GM12878 (cell line): ENCODE measurements around the gene FAM193B. TPM values are rescaled to one million over a fixed set of nuclear protein-coding genes. Genes with fewer than 3 reads are reported as not detected.

ENCODE experiments used
- ATAC-seq: fragments of 200-7000 bp; cut with Tn5 transposase; 3 replicates; pipeline ENCODE4 v1.9.1; 2020; ENCODE audit warnings: mild to moderate bottlenecking, moderate library complexity
- BruUV-seq: library from RNA; stranded (reverse); fragments of 400-500 nt; replicated peaks from 2 replicates; lab custom pipeline; 2021; lab: Mats Ljungman, UMichigan
- CTCF ChIA-PET: fragments of 300-600 bp; sonication (Branson Sonifier 250); formaldehyde crosslinking; extraction: SDS; loops from one replicate; lab custom pipeline; 2021; ENCODE audit warnings: inconsistent platforms; lab: Yijun Ruan, JAX
- POLR2A ChIA-PET: fragments of 350-600 bp; formaldehyde crosslinking; extraction: SDS; loops from one replicate; lab custom pipeline; 2021; ENCODE audit warnings: inconsistent platforms; lab: Charles Lee
- RAD21 ChIA-PET: fragments of 300-600 bp; sonication (Branson Sonifier 250); formaldehyde crosslinking; loops from one replicate; lab custom pipeline; 2023; ENCODE audit warnings: antibody characterized with exemption; ENCODE audit not compliant: unreplicated experiment; lab: Charles Lee
- SMC1A ChIA-PET: fragments of 300-600 bp; sonication (Branson Sonifier 250); formaldehyde crosslinking; loops from one replicate; lab custom pipeline; 2023; ENCODE audit not compliant: unreplicated experiment, uncharacterized antibody; lab: Charles Lee
- DNase-seq: peaks from one replicate; pipeline ENCODE4 v3.0.0-alpha.2; 2011; ENCODE audit warnings: low read depth, low spot score
- FAIRE-seq: peaks from 3 replicates; lab custom pipeline; 2011; peaks lifted over from hg19 to GRCh38; lab: Jason Lieb, UNC
- H2AFZ ChIP-seq: 2 replicates; pipeline ENCODE4 v1.6.0; 2011; ENCODE audit warnings: low read depth, low read length, control low read depth; ENCODE audit not compliant: control insufficient read depth
- H3K27ac ChIP-seq: 2 replicates; pipeline ENCODE4 v1.5.1; 2011; ENCODE audit warnings: control low read depth; ENCODE audit not compliant: control insufficient read depth, insufficient read depth
- H3K27me3 ChIP-seq, 2 experiments: replicated peaks in 1 of 2; 2 replicates each; pipeline versions ENCODE4 v1.6.0 to v1.6.1; 2011; ENCODE audit warnings: low read length in 1 of 2; ENCODE audit not compliant: control insufficient read depth in 2 of 2, insufficient read depth in 2 of 2
- H3K36me3 ChIP-seq, 2 experiments: 2 replicates each; pipeline ENCODE4 v1.5.1; 2011; ENCODE audit warnings: low read length in 1 of 2; ENCODE audit not compliant: control insufficient read depth in 2 of 2, insufficient read depth in 2 of 2
- H3K4me1 ChIP-seq: 2 replicates; pipeline ENCODE4 v1.6.1; 2011; ENCODE audit warnings: mild to moderate bottlenecking, low read length, moderate library complexity, mixed read lengths; ENCODE audit not compliant: control insufficient read depth, insufficient read depth
- H3K4me2 ChIP-seq: 2 replicates; pipeline ENCODE4 v1.6.0; 2011; ENCODE audit warnings: control low read depth; ENCODE audit not compliant: control insufficient read depth, insufficient read depth
- H3K4me3 ChIP-seq: fragments of 200-600 bp; sonication (generic); 2 replicates; pipeline ENCODE4 v1.5.1; 2016
- H3K79me2 ChIP-seq: 2 replicates; pipeline ENCODE4 v1.6.0; 2011; ENCODE audit warnings: low read length; ENCODE audit not compliant: control insufficient read depth, insufficient read depth
- H3K9ac ChIP-seq: 2 replicates; pipeline ENCODE4 v1.8.0; 2011; ENCODE audit warnings: low read length, control low read depth, mixed read lengths; ENCODE audit not compliant: control insufficient read depth, insufficient read depth
- H3K9me3 ChIP-seq: replicated peaks from 3 replicates; pipeline ENCODE4 v1.5.1; 2011; ENCODE audit warnings: mild to moderate bottlenecking, low read length; ENCODE audit not compliant: control insufficient read depth, insufficient read depth
- H4K20me1 ChIP-seq: 2 replicates; pipeline ENCODE4 v1.6.0; 2011; ENCODE audit not compliant: control insufficient read depth, insufficient read depth
- BCL11A ChIP-seq: IDR thresholded peaks from 2 replicates; pipeline ENCODE4 v1.6.1; 2011; ENCODE audit warnings: low read depth, low read length
- CBFB ChIP-seq: IDR thresholded peaks from 2 replicates; pipeline ENCODE4 v1.6.1; 2016; ENCODE audit warnings: antibody characterized with exemption, low read depth
- DPF2 ChIP-seq: fragments of 450-650 bp; IDR thresholded peaks from 2 replicates; pipeline ENCODE4 v1.6.1; 2017; ENCODE audit warnings: mild to moderate bottlenecking
- HDGF ChIP-seq: fragments of 450-650 bp; IDR thresholded peaks from 2 replicates; pipeline ENCODE4 v1.6.1; 2016; ENCODE audit warnings: antibody characterized with exemption
- IKZF2 ChIP-seq, 2 experiments: fragments of 450-650 bp; IDR thresholded peaks; 2 replicates each; pipeline ENCODE4 v1.6.1; 2017; ENCODE audit warnings: mild to moderate bottlenecking in 2 of 2, moderate library complexity in 2 of 2
- MYC ChIP-seq: IDR thresholded peaks from 2 replicates; pipeline ENCODE4 v1.6.1; 2011; ENCODE audit warnings: mild to moderate bottlenecking, low read length, moderate library complexity, inconsistent platforms; ENCODE audit not compliant: insufficient read depth, insufficient replicate concordance, insufficient read length, severe bottlenecking
- PAX8 ChIP-seq: fragments of 450-650 bp; IDR thresholded peaks from 2 replicates; pipeline ENCODE4 v1.6.1; 2017; ENCODE audit warnings: mild to moderate bottlenecking, moderate library complexity
- PBX3 ChIP-seq: IDR thresholded peaks from 2 replicates; pipeline ENCODE4 v1.6.1; 2011; ENCODE audit warnings: mild to moderate bottlenecking, low read depth, low read length, moderate library complexity; ENCODE audit not compliant: insufficient replicate concordance
- PML ChIP-seq: IDR thresholded peaks from 2 replicates; pipeline ENCODE4 v1.6.1; 2012; ENCODE audit warnings: low read length, inconsistent platforms
- POU2F2 ChIP-seq: IDR thresholded peaks from 3 replicates; pipeline ENCODE4 v1.6.1; 2011; ENCODE audit warnings: low read depth, mild to moderate bottlenecking, low read length, borderline replicate concordance
- RAD21 ChIP-seq: IDR thresholded peaks from 2 replicates; pipeline ENCODE4 v1.6.1; 2011; ENCODE audit warnings: mild to moderate bottlenecking, low read depth, low read length, moderate library complexity; ENCODE audit not compliant: insufficient read depth
- SMAD1 ChIP-seq: fragments of 450-650 bp; IDR thresholded peaks from 2 replicates; pipeline ENCODE4 v1.6.1; 2018; ENCODE audit warnings: mild to moderate bottlenecking, low read depth; ENCODE audit not compliant: partially characterized antibody
- SMARCA5 ChIP-seq: fragments of 450-650 bp; IDR thresholded peaks from 2 replicates; pipeline ENCODE4 v1.6.1; 2017; ENCODE audit warnings: mild to moderate bottlenecking
- SMC3 ChIP-seq: IDR thresholded peaks from 2 replicates; pipeline ENCODE4 v1.6.1; 2011; ENCODE audit warnings: low read length, improper control_type of control experiment, borderline replicate concordance
- TCF3 ChIP-seq: IDR thresholded peaks from 2 replicates; pipeline ENCODE4 v1.6.1; 2012; ENCODE audit warnings: low read depth, mild to moderate bottlenecking, low read length, borderline replicate concordance; ENCODE audit not compliant: insufficient read depth
- ZSCAN29 ChIP-seq: fragments of 450-650 bp; IDR thresholded peaks from 2 replicates; pipeline ENCODE4 v1.6.1; 2017; ENCODE audit warnings: mild to moderate bottlenecking, moderate library complexity
- WGBS: methylation state at CpG from one replicate; pipeline ENCODE4 v1.1.6; 2016; ENCODE audit warnings: low lambda C conversion rate; ENCODE audit not compliant: insufficient replicate concordance, insufficient coverage; ENCODE audit errors: missing lambda C conversion rate; 5-methylcytosine and 5-hydroxymethylcytosine counted together
- in situ Hi-C: fragments of 300-500 bp; cut with MboI; formaldehyde crosslinking; loops from 9 replicates; pipeline ENCODE4 v1.14.3; 2018; ENCODE audit warnings: mixed read lengths
- intact Hi-C: fragments of 100-400 bp; cut with micrococcal nuclease; formaldehyde crosslinking; loops from one replicate; pipeline ENCODE4 v1.14.2; 2022; ENCODE audit not compliant: unreplicated experiment
- polyA plus RNA-seq, 11 experiments: library from polyadenylated mRNA; depleted of rRNA in 4 of 11; unstranded in 6 of 11; stranded (reverse) in 5 of 11; fragments of >200 nt; fragmentation: Nextera tagmentation in 4 of 11; fragmentation: Illumina TruSeq in 1 of 11; extraction: Ambion mirVana in 4 of 11; extraction: Trizol in 1 of 11; gene quantifications; 1 replicate in 1 of 11; 2 replicates in 10 of 11; pipeline versions ENCODE4 v1.2.1 to v1.2.3, GENCODE V29; 2011 to 2016; ENCODE audit warnings: inconsistent platforms in 2 of 11, missing spikeins in 2 of 11, low read depth in 1 of 11
- total RNA-seq, 4 experiments: library from RNA; depleted of rRNA in 3 of 4; stranded (reverse); fragments of >200 nt in 3 of 4; fragmentation: Illumina TruSeq in 1 of 4; extraction: Trizol in 1 of 4; gene quantifications; 2 replicates each; pipeline versions ENCODE4 v1.2.1 to v1.2.3, GENCODE V29; 2013 to 2021
- TF ChIP-seq, protein P1 (sequence below): fragments of 450-650 bp; IDR thresholded peaks from 2 replicates; pipeline ENCODE4 v1.6.1; 2016; ENCODE audit warnings: mild to moderate bottlenecking
- TF ChIP-seq, protein P2 (sequence below): IDR thresholded peaks from 2 replicates; pipeline ENCODE4 v1.6.1; 2011; ENCODE audit warnings: low read depth, mild to moderate bottlenecking, low read length, moderate library complexity, borderline replicate concordance; ENCODE audit errors: extremely low read depth

The FAM193B gene
- total and polyA plus RNA-seq, 10 of the 15 experiments (the other 5 are each of a cell fraction or from before 2014, with no cell fraction given), result 3.3 to 47.0 (median 25.1) TPM

- H3K4me2 ChIP-seq, result peak overlapping the region; percentile 76
- SMC1A ChIA-PET, result no interaction called here
- in situ Hi-C loops, result no loop called here
- FAIRE-seq, result no peak
- TF ChIP-seq, protein P1, sequence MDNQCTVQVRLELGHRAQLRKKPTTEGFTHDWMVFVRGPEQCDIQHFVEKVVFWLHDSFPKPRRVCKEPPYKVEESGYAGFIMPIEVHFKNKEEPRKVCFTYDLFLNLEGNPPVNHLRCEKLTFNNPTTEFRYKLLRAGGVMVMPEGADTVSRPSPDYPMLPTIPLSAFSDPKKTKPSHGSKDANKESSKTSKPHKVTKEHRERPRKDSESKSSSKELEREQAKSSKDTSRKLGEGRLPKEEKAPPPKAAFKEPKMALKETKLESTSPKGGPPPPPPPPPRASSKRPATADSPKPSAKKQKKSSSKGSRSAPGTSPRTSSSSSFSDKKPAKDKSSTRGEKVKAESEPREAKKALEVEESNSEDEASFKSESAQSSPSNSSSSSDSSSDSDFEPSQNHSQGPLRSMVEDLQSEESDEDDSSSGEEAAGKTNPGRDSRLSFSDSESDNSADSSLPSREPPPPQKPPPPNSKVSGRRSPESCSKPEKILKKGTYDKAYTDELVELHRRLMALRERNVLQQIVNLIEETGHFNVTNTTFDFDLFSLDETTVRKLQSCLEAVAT, result no peak
- TF ChIP-seq TCF3 (no peak), MYC (no peak), SMC3 (no peak), PML (no peak), PAX8 (no peak), IKZF2 (IDR thresholded peaks at IDR 0.05) (no peak), PBX3 (no peak), SMARCA5 (no peak), POU2F2 (no peak), RAD21 (no peak), SMAD1 (no peak), DPF2 (no peak), ZSCAN29 (no peak), BCL11A (no peak), HDGF (no peak), CBFB (no peak)
- TF ChIP-seq, protein P2, sequence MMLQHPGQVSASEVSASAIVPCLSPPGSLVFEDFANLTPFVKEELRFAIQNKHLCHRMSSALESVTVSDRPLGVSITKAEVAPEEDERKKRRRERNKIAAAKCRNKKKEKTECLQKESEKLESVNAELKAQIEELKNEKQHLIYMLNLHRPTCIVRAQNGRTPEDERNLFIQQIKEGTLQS, result no peak
- CTCF ChIA-PET, result interaction anchor here (1.3 kb wide), 1 partner anchor 98 kb away, joined by 4 read pairs; no protein-coding TSS in a partner anchor
- no peak for DNase-seq
- no peak for ATAC-seq
- WGBS, result 95% methylated on average over 8 of the region's 8 CpGs
- no TSS peak for BruUV-seq
- RAD21 ChIA-PET, result no interaction called here
- H3K27ac ChIP-seq, result no peak overlapping the region
- H3K9ac ChIP-seq, result no peak overlapping the region
- peaks cover 21% of the 10 kb centered on the region for H3K79me2 ChIP-seq
- no peaks in the 10 kb centered on the region for H3K9me3 ChIP-seq
- H3K36me3 ChIP-seq, result peaks cover 14 to 30% of the 10 kb centered on the region in 2 experiments; a peak in 3 of 4 replicates
- peaks cover 8% of the 10 kb centered on the region for H3K4me1 ChIP-seq
- H3K27me3 ChIP-seq, result no peaks in the 10 kb centered on the region
- POLR2A ChIA-PET, result no interaction called here
- peak overlapping the region; percentile 88; the same call in 1 of the 2 replicates for H3K4me3 ChIP-seq
- H4K20me1 ChIP-seq, result no peaks in the 10 kb centered on the region
- no peak overlapping the region for H2AFZ ChIP-seq
- intact Hi-C loops, result loop anchor here (5.0 to 10.0 kb wide), 2 partner anchors 202 to 289 kb away; partner anchors contain the start of genes PRELID1 and RAB24
Measured at GRCh38 chr5:177594071-177594470, 39.7 kb upstream of the FAM193B start.
